ENCODE measurements around the gene CSH1.
A peak's percentile ranks its signal among the peaks of the same experiment; 100 is the strongest.

CSH1 gene

GRCh38 chr17:63941751-63942150 is 45.4 kb upstream of the CSH1 start:
- no peaks in the 10 kb centered on the region for H3K9me3 ChIP-seq (ENCODE audit: severe bottlenecking)
- ATAC-seq (ENCODE audit: low read depth), result no peak
- no peaks in the 10 kb centered on the region for H3K27me3 ChIP-seq (ENCODE audit: insufficient read depth, poor library complexity, severe bottlenecking)
- H3K4me1 ChIP-seq (ENCODE audit: insufficient read depth, poor library complexity, severe bottlenecking), result no peaks in the 10 kb centered on the region
- no peak overlapping the region for H3K27ac ChIP-seq (ENCODE audit: poor library complexity, severe bottlenecking)
- no peak overlapping the region for H3K4me3 ChIP-seq (ENCODE audit: severe bottlenecking)
- no peak for TF ChIP-seq CTCF (IDR thresholded peaks at IDR 0.05; ENCODE audit: poor library complexity, severe bottlenecking)
- H3K36me3 ChIP-seq (ENCODE audit: low read depth), result no peaks in the 10 kb centered on the region
- no peak for DNase-seq (ENCODE audit: low spot score)

GRCh38 chr17:63941162-63941561 is 44.8 kb upstream of the CSH1 start:
- Histone ChIP-seq H3K36me3 (ENCODE audit: low read depth) (no peaks in the 10 kb centered on the region), H3K4me1 (ENCODE audit: insufficient read depth, poor library complexity, severe bottlenecking) (no peaks in the 10 kb centered on the region), H3K9me3 (ENCODE audit: severe bottlenecking) (no peaks in the 10 kb centered on the region), H3K4me3 (ENCODE audit: severe bottlenecking) (no peak overlapping the region), H3K27ac (ENCODE audit: poor library complexity, severe bottlenecking) (no peak overlapping the region), H3K27me3 (ENCODE audit: insufficient read depth, poor library complexity, severe bottlenecking) (no peaks in the 10 kb centered on the region)
- no peak for ATAC-seq (ENCODE audit: low read depth)
- TF ChIP-seq CTCF (IDR thresholded peaks at IDR 0.05; ENCODE audit: poor library complexity, severe bottlenecking), result no peak
- DNase-seq (ENCODE audit: low spot score), result no peak

- Histone ChIP-seq H3K27me3 (ENCODE audit: insufficient read depth, poor library complexity, severe bottlenecking) (no peaks in the 10 kb centered on the region), H3K9me3 (ENCODE audit: severe bottlenecking) (no peaks in the 10 kb centered on the region), H3K27ac (ENCODE audit: poor library complexity, severe bottlenecking) (no peak overlapping the region), H3K36me3 (ENCODE audit: low read depth) (no peaks in the 10 kb centered on the region), H3K4me3 (ENCODE audit: severe bottlenecking) (no peak overlapping the region), H3K4me1 (ENCODE audit: insufficient read depth, poor library complexity, severe bottlenecking) (no peaks in the 10 kb centered on the region)
- TF ChIP-seq CTCF (IDR thresholded peaks at IDR 0.05; ENCODE audit: poor library complexity, severe bottlenecking), result no peak
- DNase-seq (ENCODE audit: low spot score) (no peak), ATAC-seq (ENCODE audit: low read depth) (no peak)
Measured at GRCh38 chr17:63940584-63940983, 44.2 kb upstream of the CSH1 start.

GRCh38 chr17:63939884-63940283 is 43.5 kb upstream of the CSH1 start:
- no peaks in the 10 kb centered on the region for H3K36me3 ChIP-seq (ENCODE audit: low read depth)
- ATAC-seq (ENCODE audit: low read depth) (no peak), DNase-seq (ENCODE audit: low spot score) (no peak)
- no peak for TF ChIP-seq CTCF (IDR thresholded peaks at IDR 0.05; ENCODE audit: poor library complexity, severe bottlenecking)
- H3K27me3 ChIP-seq (ENCODE audit: insufficient read depth, poor library complexity, severe bottlenecking), result no peaks in the 10 kb centered on the region
- H3K27ac ChIP-seq (ENCODE audit: poor library complexity, severe bottlenecking), result no peak overlapping the region
- H3K4me1 ChIP-seq (ENCODE audit: insufficient read depth, poor library complexity, severe bottlenecking), result no peaks in the 10 kb centered on the region
- H3K4me3 ChIP-seq (ENCODE audit: severe bottlenecking), result no peak overlapping the region
- H3K9me3 ChIP-seq (ENCODE audit: severe bottlenecking), result no peaks in the 10 kb centered on the region

GRCh38 chr17:63939401-63939800 is 43.0 kb upstream of the CSH1 start:
- Histone ChIP-seq H3K36me3 (ENCODE audit: low read depth) (no peaks in the 10 kb centered on the region), H3K9me3 (ENCODE audit: severe bottlenecking) (no peaks in the 10 kb centered on the region), H3K27me3 (ENCODE audit: insufficient read depth, poor library complexity, severe bottlenecking) (no peaks in the 10 kb centered on the region), H3K4me3 (ENCODE audit: severe bottlenecking) (no peak overlapping the region), H3K4me1 (ENCODE audit: insufficient read depth, poor library complexity, severe bottlenecking) (no peaks in the 10 kb centered on the region), H3K27ac (ENCODE audit: poor library complexity, severe bottlenecking) (no peak overlapping the region)
- TF ChIP-seq CTCF (IDR thresholded peaks at IDR 0.05; ENCODE audit: poor library complexity, severe bottlenecking), result no peak
- DNase-seq (ENCODE audit: low spot score) (no peak), ATAC-seq (ENCODE audit: low read depth) (0 out of 3 replicates have a peak, but pooled peaks have one; percentile 10)
